Activated T-cell treated with anti-CD3 and anti-CD28 coated beads, Interleukin-2, amount 50 U/mL, for 72 hours (primary cell): ENCODE results near the gene PAK4. TPM values are rescaled to one million over a fixed set of nuclear protein-coding genes. Genes with fewer than 3 reads are reported as not detected.

Source experiments
- ATAC-seq, 2 donors: fragments of 150-1000 bp; cut with Tn5 transposase; replicated peaks in 1 of 2; 2 replicates each; pipeline ENCODE4 v1.10.0; 2021; ENCODE audit warnings: moderate library complexity in 2 of 2, mild to moderate bottlenecking in 1 of 2
- DNase-seq, 2 donors: peaks; one replicate each; pipeline ENCODE4 v3.0.0; 2021 to 2022; ENCODE audit warnings: mixed read lengths in 1 of 2
- H3K27ac Mint-ChIP-seq: one replicate; pipeline ENCODE4 v1.8.0; 2022; ENCODE audit warnings: mild to moderate bottlenecking, moderate library complexity, mixed read lengths
- H3K27me3 Mint-ChIP-seq: one replicate; pipeline ENCODE4 v1.8.0; 2022; ENCODE audit warnings: low read depth, mixed read lengths
- H3K36me3 Mint-ChIP-seq, 2 donors: one replicate each; pipeline ENCODE4 v1.8.0; 2022; ENCODE audit warnings: mixed read lengths in 2 of 2, mild to moderate bottlenecking in 1 of 2; ENCODE audit not compliant: insufficient read depth in 2 of 2
- H3K4me1 Mint-ChIP-seq: one replicate; pipeline ENCODE4 v1.8.0; 2022; ENCODE audit warnings: low read depth, mixed read lengths
- H3K4me3 Mint-ChIP-seq, 2 donors: one replicate each; pipeline ENCODE4 v1.8.0; 2022; ENCODE audit warnings: mild to moderate bottlenecking in 2 of 2, mixed read lengths in 2 of 2, moderate library complexity in 2 of 2
- H3K9me3 Mint-ChIP-seq, 2 donors: one replicate each; pipeline ENCODE4 v1.8.0; 2022; ENCODE audit warnings: mixed read lengths in 2 of 2
- total RNA-seq, 2 donors: library from RNA; stranded (reverse); gene quantifications; one replicate each; pipeline ENCODE4 v1.2.3, GENCODE V29; 2022

Gene PAK4
- total RNA-seq, 2 donors from 2014 or later, result 12.9 to 17.0 TPM

DNA sequence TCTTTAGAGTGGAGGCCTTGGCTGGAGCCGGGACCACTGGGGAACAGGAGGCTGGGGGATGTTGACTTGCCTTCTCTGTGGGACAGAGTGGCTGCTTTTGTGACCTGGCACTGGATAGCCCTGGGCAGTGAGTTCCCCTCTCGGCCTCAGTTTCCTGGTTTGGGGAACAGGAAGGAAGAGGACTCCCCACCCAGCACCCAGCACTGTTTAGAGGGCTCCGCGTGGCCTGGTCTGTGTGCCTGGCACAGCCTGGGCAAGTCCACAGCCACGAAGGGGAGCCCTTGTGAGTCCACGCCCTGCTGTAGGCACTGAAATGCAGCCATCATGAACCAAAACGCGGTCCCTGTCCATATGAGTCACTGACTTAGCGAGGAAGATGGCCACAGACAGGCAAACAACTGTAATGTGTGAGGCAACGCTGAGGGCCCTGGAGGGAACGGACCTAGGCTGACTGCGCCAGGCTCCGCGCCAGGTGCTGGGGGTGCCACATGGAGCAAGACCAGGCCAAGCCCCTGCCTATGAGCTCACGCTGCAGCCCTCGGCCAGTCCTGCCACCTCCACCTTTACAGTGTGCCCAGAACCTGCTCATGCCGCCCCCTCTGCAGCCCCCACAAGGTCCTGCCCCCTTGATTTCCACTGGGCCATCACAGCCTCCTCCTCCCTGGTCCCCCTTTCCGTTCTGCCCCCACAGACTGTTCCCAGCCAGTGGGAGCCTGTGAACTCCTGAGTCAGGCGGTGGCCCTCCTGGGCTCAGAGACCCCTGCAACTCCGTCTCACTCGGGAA lies 35.5 kb downstream of the PAK4 start:
- Mint-ChIP-seq H3K4me1 (peaks cover 18% of the 10 kb centered on the region), H3K9me3 (no peaks in the 10 kb centered on the region), H3K27ac (no peak overlapping the region), H3K36me3 (no peaks in the 10 kb centered on the region), H3K4me3 (no peak overlapping the region), H3K27me3 (no peaks in the 10 kb centered on the region)
- no peak for DNase-seq
- no peak for ATAC-seq

DNA sequence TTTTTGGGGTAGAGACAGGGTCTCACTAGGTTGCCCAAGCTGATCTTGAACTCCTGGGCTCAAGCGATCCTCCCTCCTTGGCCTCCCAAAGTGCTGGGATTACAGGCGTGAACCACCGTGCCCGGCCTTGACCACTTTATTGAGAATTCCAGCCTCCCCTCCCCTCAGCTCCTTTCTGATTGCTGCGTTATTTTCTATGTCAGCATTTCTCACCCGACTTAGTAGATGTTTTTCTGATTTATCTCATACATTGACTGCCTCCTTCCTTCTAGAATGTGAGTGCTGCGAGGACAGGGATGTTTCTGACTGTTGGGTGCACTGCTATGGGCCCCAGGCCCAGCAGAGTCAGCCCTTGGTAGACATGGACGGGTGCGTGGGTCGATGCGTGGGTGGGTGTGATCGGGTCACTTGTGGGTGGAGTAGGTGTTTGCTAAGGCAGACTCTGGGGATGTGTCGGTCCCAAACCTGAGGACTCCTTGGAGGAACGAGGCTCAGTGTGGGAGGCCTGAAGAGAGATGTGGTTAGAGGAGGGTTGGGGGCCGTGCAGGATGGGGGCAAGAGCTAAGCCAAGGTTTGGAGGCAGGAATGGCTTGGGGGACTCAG lies 37.0 kb downstream of the PAK4 start:
- Mint-ChIP-seq H3K27me3 (no peaks in the 10 kb centered on the region), H3K4me3 (no peak overlapping the region), H3K27ac (no peak overlapping the region), H3K4me1 (peaks cover 18% of the 10 kb centered on the region), H3K36me3 (no peaks in the 10 kb centered on the region), H3K9me3 (no peaks in the 10 kb centered on the region)
- ATAC-seq (no peak), DNase-seq (no peak)

DNA sequence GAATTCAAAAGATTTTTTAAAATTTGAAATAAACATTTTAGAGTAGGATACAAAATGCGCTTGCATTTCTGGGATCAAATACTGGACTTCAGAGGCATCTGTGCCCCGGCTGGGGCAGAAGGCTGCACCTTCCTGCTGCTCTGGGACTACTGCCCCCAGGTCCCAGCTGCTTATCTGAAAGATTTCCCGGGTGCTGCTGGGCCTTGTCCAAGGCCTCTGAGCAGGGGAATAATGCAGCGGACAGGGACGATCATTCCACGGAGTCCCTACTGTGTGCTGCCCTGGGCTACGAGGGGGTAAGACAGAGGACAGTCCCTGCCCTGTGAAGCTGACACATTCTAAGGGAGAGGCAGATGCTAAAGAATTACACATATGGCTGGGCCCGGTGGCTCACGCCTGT lies 38.0 kb downstream of the PAK4 start:
- Mint-ChIP-seq H3K9me3 (no peaks in the 10 kb centered on the region), H3K4me1 (peaks cover 18% of the 10 kb centered on the region), H3K27ac (no peak overlapping the region), H3K36me3 (no peaks in the 10 kb centered on the region), H3K27me3 (no peaks in the 10 kb centered on the region), H3K4me3 (no peak overlapping the region)
- DNase-seq (no peak), ATAC-seq (no peak)

GRCh38 chr19:39164289-39164688 lies 38.7 kb downstream of the PAK4 start:
- no peak overlapping the region for H3K4me3 Mint-ChIP-seq
- peaks cover 18% of the 10 kb centered on the region for H3K4me1 Mint-ChIP-seq
- no peaks in the 10 kb centered on the region for H3K27me3 Mint-ChIP-seq
- H3K9me3 Mint-ChIP-seq, result no peaks in the 10 kb centered on the region
- no peaks in the 10 kb centered on the region for H3K36me3 Mint-ChIP-seq
- H3K27ac Mint-ChIP-seq, result no peak overlapping the region
- ATAC-seq (no peak), DNase-seq (no peak)

DNA sequence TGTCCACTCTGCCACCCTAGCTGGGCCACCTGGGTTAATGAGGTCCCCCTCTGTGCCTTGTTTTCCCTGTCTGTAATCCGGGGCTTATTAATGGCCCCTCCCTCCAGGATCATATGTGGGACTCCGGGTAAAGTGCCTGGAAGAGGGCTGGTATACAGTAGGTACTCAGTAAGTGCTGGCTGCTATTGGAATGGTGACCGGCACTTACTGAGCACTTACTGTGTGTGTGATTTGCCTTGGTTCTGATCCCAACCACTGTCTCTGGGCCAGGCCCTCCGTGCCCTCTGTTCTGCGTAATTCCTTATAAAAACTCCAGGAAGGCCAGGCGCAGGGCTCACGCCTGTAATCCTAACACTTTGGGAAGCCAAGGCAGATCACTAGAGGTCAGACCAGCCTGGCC lies 40.3 kb downstream of the PAK4 start:
- no peak overlapping the region for H3K27ac Mint-ChIP-seq
- no peaks in the 10 kb centered on the region for H3K27me3 Mint-ChIP-seq
- H3K4me1 Mint-ChIP-seq, result peaks cover 12% of the 10 kb centered on the region
- no peaks in the 10 kb centered on the region for H3K36me3 Mint-ChIP-seq
- H3K9me3 Mint-ChIP-seq, result no peaks in the 10 kb centered on the region
- ATAC-seq (no peak), DNase-seq (no peak)
- H3K4me3 Mint-ChIP-seq, result no peak overlapping the region

DNA sequence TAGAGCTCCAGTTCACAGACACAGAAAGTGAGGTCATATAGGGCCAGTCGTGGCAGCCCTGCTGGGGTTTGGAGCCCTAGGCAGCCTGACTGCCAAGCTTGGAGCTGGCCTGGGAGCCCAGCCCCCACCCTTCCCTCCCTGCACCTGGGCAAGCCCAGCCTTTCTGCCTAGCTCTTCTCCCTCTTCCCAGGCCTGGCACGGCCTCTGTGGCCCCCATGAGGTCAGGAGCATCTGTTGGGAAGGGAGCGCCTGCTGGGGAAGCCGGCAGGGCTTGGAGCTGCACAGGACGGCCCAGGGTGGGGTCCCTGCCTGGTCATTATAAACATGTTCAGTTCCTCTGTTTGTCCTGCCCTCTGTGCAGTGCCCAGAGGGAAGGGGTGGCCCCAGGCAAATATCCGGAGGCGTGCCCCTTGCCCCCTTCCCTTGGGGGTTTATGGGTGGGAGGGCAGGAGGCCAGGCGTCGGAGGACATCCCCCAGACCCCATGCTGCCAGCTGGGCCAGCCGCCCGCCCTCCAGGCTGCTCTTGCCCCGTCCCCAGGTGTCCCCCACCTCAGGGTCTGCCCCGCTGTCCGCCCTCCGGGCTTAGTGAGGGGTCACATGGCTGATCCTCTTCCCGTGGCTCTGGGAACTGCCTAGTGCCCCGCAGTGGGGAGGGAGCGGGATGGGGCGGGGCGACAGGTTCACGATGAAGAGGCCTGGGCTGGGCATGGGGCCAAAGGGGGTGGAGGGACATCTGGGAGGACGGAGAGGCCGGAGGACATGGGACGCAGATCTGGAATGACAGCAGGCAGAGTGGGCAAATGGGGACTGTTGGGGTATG lies 41.2 kb downstream of the PAK4 start:
- Mint-ChIP-seq H3K4me1 (peaks cover 12% of the 10 kb centered on the region), H3K27ac (no peak overlapping the region), H3K9me3 (no peaks in the 10 kb centered on the region), H3K27me3 (no peaks in the 10 kb centered on the region), H3K36me3 (no peaks in the 10 kb centered on the region), H3K4me3 (no peak overlapping the region)
- no peak for DNase-seq
- no peak for ATAC-seq

DNA sequence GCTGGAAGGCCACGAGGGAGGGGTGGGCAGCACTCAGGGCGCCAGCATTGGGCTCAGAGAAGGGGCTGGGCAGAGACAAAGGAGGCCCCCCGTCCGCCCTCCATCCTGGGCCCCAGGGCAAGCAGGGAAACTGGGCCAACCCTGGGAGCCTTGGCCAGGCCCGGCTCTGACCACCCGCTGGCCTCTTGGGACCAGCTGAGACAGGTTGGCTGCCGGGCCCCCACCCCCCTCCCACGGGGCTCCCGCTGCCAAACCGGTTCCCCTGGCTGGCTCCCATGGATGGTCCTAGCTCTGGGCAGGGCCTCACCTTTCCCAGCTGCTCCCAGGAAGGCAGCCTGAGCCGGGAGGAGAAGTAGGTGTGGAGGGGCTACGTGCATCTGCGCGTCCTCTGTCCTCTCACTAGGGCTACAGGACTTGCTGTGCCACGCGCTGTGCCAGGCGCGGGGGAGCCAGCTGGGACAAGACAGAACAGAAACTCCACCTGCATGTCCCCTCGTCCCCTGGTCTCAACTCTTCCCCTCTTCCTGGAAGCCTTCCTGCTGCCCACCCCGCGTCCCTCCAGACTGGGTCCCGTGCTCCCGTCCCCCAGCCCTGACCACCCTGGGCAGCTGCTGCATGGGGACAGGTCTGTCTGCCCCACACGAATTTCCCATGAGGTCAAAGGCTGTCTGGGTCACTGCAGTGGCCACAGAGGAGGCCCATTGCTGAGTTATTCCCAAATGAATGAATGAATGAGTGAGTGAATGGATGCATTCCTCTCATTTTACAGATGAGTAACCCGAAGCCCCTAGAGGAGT lies 42.1 kb downstream of the PAK4 start:
- Mint-ChIP-seq H3K27ac (no peak overlapping the region), H3K4me3 (no peak overlapping the region), H3K4me1 (peaks cover 10% of the 10 kb centered on the region), H3K27me3 (no peaks in the 10 kb centered on the region), H3K36me3 (no peaks in the 10 kb centered on the region), H3K9me3 (no peaks in the 10 kb centered on the region)
- ATAC-seq (no peak), DNase-seq (no peak)

- no peaks in the 10 kb centered on the region for H3K36me3 Mint-ChIP-seq
- no peak overlapping the region for H3K4me3 Mint-ChIP-seq
- ATAC-seq, result no peak
- no peaks in the 10 kb centered on the region for H3K9me3 Mint-ChIP-seq
- H3K4me1 Mint-ChIP-seq, result peaks cover 7% of the 10 kb centered on the region
- H3K27me3 Mint-ChIP-seq, result no peaks in the 10 kb centered on the region
- DNase-seq, result no peak
- no peak overlapping the region for H3K27ac Mint-ChIP-seq
Observed at GRCh38 chr19:39168258-39169142, 42.9 kb downstream of the PAK4 start.

GRCh38 chr19:39169143-39169810 lies 43.7 kb downstream of the PAK4 start:
- H3K36me3 Mint-ChIP-seq, result no peaks in the 10 kb centered on the region
- DNase-seq, result no peak
- no peak overlapping the region for H3K27ac Mint-ChIP-seq
- peaks cover 4% of the 10 kb centered on the region for H3K4me1 Mint-ChIP-seq
- H3K27me3 Mint-ChIP-seq, result no peaks in the 10 kb centered on the region
- no peak overlapping the region for H3K4me3 Mint-ChIP-seq
- no peak for ATAC-seq
- H3K9me3 Mint-ChIP-seq, result no peaks in the 10 kb centered on the region

DNA sequence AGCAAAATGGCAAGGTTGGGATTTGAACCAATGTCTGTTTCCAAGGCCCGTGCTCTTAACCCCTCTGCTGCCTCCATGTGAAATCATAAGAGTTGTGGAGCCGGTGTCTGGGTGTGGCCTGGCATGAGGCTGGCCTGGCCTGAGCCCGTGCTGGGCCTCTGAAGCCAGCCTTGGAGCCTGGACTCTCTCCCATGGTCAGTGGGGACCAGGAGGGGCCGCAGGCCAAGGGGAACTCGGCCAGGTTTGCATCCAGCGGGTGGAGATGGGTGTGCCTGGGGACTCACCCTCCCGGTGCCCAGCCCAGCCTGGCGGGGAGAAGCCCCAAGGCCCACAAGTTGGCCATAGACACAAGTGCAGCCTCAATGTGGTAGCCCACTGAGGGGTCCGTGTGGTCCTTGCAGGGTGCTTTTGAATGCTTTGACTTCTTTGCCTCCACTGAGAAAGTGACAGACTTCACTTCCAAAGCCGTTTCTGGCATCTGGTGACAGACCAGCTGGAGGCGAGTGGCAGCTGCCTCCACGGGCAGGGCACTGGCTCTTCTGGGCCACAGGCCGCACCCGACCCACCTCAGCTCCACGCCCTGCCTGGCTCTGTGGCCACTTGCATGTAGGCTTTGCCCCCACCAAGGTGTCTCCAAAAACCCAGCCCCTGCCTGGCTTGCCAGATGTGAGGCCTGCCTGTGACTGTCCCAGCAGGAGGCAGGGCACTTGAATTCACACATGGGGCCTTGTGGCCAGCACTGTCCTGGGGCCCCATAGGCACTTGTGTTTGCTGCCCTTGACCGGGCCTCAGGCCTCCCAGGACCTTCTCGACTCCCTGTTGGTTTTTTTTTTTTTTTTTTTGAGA lies 45.0 kb downstream of the PAK4 start:
- H3K4me1 Mint-ChIP-seq, result no peaks in the 10 kb centered on the region
- no peak overlapping the region for H3K27ac Mint-ChIP-seq
- DNase-seq (no peak), ATAC-seq (no peak)
- no peak overlapping the region for H3K4me3 Mint-ChIP-seq
- H3K36me3 Mint-ChIP-seq, result no peaks in the 10 kb centered on the region
- H3K9me3 Mint-ChIP-seq, result no peaks in the 10 kb centered on the region
- no peaks in the 10 kb centered on the region for H3K27me3 Mint-ChIP-seq
